HCT116 (cell line): ENCODE data around the gene SHC4.

Source experiments
- EZH2 ChIP-seq: fragments of 200-600 bp; sonication (generic); IDR thresholded peaks from 2 replicates; pipeline ENCODE4 v1.6.1; 2017; ENCODE audit warnings: antibody characterized with exemption, mixed run types
- POLR2A ChIP-seq: IDR thresholded peaks from 2 replicates; pipeline ENCODE4 v1.7.0; 2011; ENCODE audit warnings: borderline replicate concordance; ENCODE audit not compliant: insufficient read depth, insufficient read length; ENCODE audit errors: extremely low read depth
- POLR2AphosphoS5 ChIP-seq: IDR thresholded peaks from 2 replicates; pipeline ENCODE4 v1.6.1; 2011; ENCODE audit warnings: mild to moderate bottlenecking, low read depth, low read length, moderate library complexity
- YY1 ChIP-seq: IDR thresholded peaks from 2 replicates; pipeline ENCODE4 v1.6.1; 2011; ENCODE audit warnings: low read length, low read depth, moderate library complexity, mild to moderate bottlenecking; ENCODE audit not compliant: insufficient replicate concordance; ENCODE audit errors: extremely low read depth
- ZNF274 ChIP-seq: fragments of 200-500 bp; sonication (Bioruptor generic); IDR thresholded peaks from 2 replicates; pipeline ENCODE4 v1.6.1; 2014; ENCODE audit warnings: mild to moderate bottlenecking, low read depth, low read length, inconsistent platforms
- TF ChIP-seq, protein P1 (sequence below), 3 experiments: fragments of 200-600 bp in 1 of 3; sonication (generic) in 1 of 3; IDR thresholded peaks in 2 of 3; conservative IDR thresholded peaks in 1 of 3; 2 replicates each; pipeline ENCODE4 v1.5.1; 2012 to 2017; ENCODE audit warnings: low read depth in 2 of 3, low read length in 2 of 3, antibody characterized with exemption in 1 of 3, borderline replicate concordance in 1 of 3, control low read depth in 1 of 3, mild to moderate bottlenecking in 1 of 3, mixed read lengths in 1 of 3, mixed run types in 1 of 3, moderate library complexity in 1 of 3; ENCODE audit not compliant: insufficient read depth in 1 of 3

DNA sequence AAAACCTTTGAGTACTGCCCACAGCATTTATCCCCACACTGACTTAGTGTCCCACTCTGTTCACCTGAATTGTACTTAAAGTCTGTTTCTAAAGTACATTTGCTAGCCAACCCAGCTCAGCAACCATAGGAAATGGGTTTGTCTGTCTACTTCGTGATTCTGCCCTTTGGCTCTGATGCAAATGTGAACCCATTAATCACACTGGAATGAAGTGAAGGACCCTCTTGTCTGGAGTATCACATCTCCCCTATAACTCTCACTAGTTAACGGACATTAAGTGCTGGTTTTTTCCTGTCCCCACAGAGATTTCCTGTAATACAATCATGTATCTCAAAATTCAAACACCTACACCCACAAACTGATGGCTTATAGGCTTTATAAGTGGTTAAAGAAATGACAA lies 65.3 kb downstream of the SHC4 start:
- TF ChIP-seq POLR2A: no peak
- TF ChIP-seq, protein P1, sequence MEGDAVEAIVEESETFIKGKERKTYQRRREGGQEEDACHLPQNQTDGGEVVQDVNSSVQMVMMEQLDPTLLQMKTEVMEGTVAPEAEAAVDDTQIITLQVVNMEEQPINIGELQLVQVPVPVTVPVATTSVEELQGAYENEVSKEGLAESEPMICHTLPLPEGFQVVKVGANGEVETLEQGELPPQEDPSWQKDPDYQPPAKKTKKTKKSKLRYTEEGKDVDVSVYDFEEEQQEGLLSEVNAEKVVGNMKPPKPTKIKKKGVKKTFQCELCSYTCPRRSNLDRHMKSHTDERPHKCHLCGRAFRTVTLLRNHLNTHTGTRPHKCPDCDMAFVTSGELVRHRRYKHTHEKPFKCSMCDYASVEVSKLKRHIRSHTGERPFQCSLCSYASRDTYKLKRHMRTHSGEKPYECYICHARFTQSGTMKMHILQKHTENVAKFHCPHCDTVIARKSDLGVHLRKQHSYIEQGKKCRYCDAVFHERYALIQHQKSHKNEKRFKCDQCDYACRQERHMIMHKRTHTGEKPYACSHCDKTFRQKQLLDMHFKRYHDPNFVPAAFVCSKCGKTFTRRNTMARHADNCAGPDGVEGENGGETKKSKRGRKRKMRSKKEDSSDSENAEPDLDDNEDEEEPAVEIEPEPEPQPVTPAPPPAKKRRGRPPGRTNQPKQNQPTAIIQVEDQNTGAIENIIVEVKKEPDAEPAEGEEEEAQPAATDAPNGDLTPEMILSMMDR (IDR thresholded peaks at IDR 0.05 in 2 of 3, conservative IDR thresholded peaks at IDR 0.05 in 1 of 3; ENCODE audit: borderline replicate concordance in 1 of 3, insufficient read depth in 1 of 3, low read depth in 2 of 3, low read length in 2 of 3): no peak
- TF ChIP-seq EZH2: no peak
- TF ChIP-seq ZNF274: no peak
- TF ChIP-seq POLR2AphosphoS5: no peak
- no peak for TF ChIP-seq YY1
